Measurements from ENCODE around the gene UGT8.
"Not testable (repeated sequence)": the region's sequence is repeated elsewhere in the genome, so short reads cannot be mapped to it uniquely, and the experiment has no call there.

UGT8 gene

GRCh38 chr4:114606245-114606644 is 7.6 kb downstream of the UGT8 start:
- no peak for FAIRE-seq
- no peak for DNase-seq (ENCODE audit: low spot score)

GRCh38 chr4:114607056-114607455 is 8.4 kb downstream of the UGT8 start:
- no peak for DNase-seq (ENCODE audit: low spot score)
- FAIRE-seq, result no peak

GRCh38 chr4:114613560-114613959 is 15.0 kb downstream of the UGT8 start:
- no peak for FAIRE-seq
- DNase-seq (ENCODE audit: low spot score), result no peak

GRCh38 chr4:114615435-114615834 is 16.8 kb downstream of the UGT8 start:
- DNase-seq (ENCODE audit: low spot score) (peak; percentile 23), FAIRE-seq (peak; percentile 68)

GRCh38 chr4:114616036-114616435 is 17.4 kb downstream of the UGT8 start:
- not testable (repeated sequence) for FAIRE-seq

GRCh38 chr4:114626196-114626595 is 27.6 kb downstream of the UGT8 start:
- DNase-seq (ENCODE audit: low spot score) (no peak), FAIRE-seq (no peak)

More at GRCh38 chr4:114616036-114616435, 17.4 kb downstream of the UGT8 start:
- DNase-seq (ENCODE audit: low spot score), result not testable (repeated sequence)

- no peak for FAIRE-seq
Measured at GRCh38 chr4:114636192-114636935, 37.8 kb downstream of the UGT8 start.

GRCh38 chr4:114642173-114642780 is 43.7 kb downstream of the UGT8 start:
- no peak for DNase-seq (ENCODE audit: low spot score)
- no peak for FAIRE-seq

More at GRCh38 chr4:114636192-114636935, 37.8 kb downstream of the UGT8 start:
- DNase-seq (ENCODE audit: low spot score), result no peak

- no peak for DNase-seq (ENCODE audit: low spot score)
- no peak for FAIRE-seq
Measured at GRCh38 chr4:114649908-114650307, 51.3 kb downstream of the UGT8 start.

- FAIRE-seq (no peak), DNase-seq (ENCODE audit: low spot score) (no peak)
Measured at GRCh38 chr4:114653675-114654074, 55.1 kb downstream of the UGT8 start.

- DNase-seq (ENCODE audit: low spot score) (no peak), FAIRE-seq (no peak)
Measured at GRCh38 chr4:114654592-114654991, 56.0 kb downstream of the UGT8 start.

- FAIRE-seq (no peak), DNase-seq (ENCODE audit: low spot score) (no peak)
Measured at GRCh38 chr4:114658179-114658578, 59.6 kb downstream of the UGT8 start.

GRCh38 chr4:114658776-114659175 is 60.2 kb downstream of the UGT8 start:
- DNase-seq (ENCODE audit: low spot score), result no peak
- no peak for FAIRE-seq

- DNase-seq (ENCODE audit: low spot score), result peak; percentile 39
- peak; percentile 47 for FAIRE-seq
Measured at GRCh38 chr4:114659386-114660008, 60.9 kb downstream of the UGT8 start.

GRCh38 chr4:114663083-114663482 is 64.5 kb downstream of the UGT8 start:
- FAIRE-seq (no peak), DNase-seq (ENCODE audit: low spot score) (no peak)

- FAIRE-seq (no peak), DNase-seq (ENCODE audit: low spot score) (no peak)
Measured at GRCh38 chr4:114668577-114668976, 70.0 kb downstream of the UGT8 start.

- DNase-seq (ENCODE audit: low spot score); FAIRE-seq: not testable (repeated sequence)
Measured at GRCh38 chr4:114670733-114671132, 72.1 kb downstream of the UGT8 start.

- FAIRE-seq (peak; percentile 74), DNase-seq (ENCODE audit: low spot score) (peak; percentile 17)
Measured at GRCh38 chr4:114673306-114673705, 74.7 kb downstream of the UGT8 start.

- no peak for DNase-seq (ENCODE audit: low spot score)
- FAIRE-seq, result no peak
Measured at GRCh38 chr4:114674080-114674479, 75.5 kb downstream of the UGT8 start.

GRCh38 chr4:114677346-114677979 is 78.9 kb downstream of the UGT8 start:
- DNase-seq (ENCODE audit: low spot score) (no peak), FAIRE-seq (no peak)

- DNase-seq (ENCODE audit: low spot score) (no peak), FAIRE-seq (no peak)
Measured at GRCh38 chr4:114684462-114684861, 85.9 kb downstream of the UGT8 start.

GRCh38 chr4:114688059-114688458 is 89.5 kb downstream of the UGT8 start:
- DNase-seq (ENCODE audit: low spot score), result no peak
- no peak for FAIRE-seq
